Measurements from ENCODE around the gene ETV5.

- TF ChIP-seq CTCF (IDR thresholded peaks at IDR 0.05) (no peak), POLR2AphosphoS5 (IDR thresholded peaks at IDR 0.05) (no peak), POLR2A (IDR thresholded peaks at IDR 0.05) (no peak), EP300 (IDR thresholded peaks at IDR 0.05; ENCODE audit: low read depth) (no peak)
These were observed 105.3 kb downstream of the ETV5 start for GRCh38 chr3:186003610-186004009.

Measured in transverse colon (tissue), 4 donors.